IPS-NIHi7 (cell line): Measurements from ENCODE around the gene CCT6A.
"Not testable (repeated sequence)": the region's sequence is repeated elsewhere in the genome, so short reads cannot be mapped to it uniquely, and the experiment has no call there.

ENCODE experiments used
- DNase-seq: peaks from one replicate; pipeline ENCODE4 v3.0.0; 2012; ENCODE audit warnings: mixed read lengths; ENCODE audit errors: extremely low spot score

CCT6A gene

GRCh38 chr7:56051339-56052191 is at the start of gene CCT6A, which contains the start of gene PSPH:
TSS of gene CCT6A (plus strand) at chr7:56051765. CDS start at chr7:56051849, 84 bp downstream.
TSS of gene PSPH (minus strand) at chr7:56051444. CDS start at chr7:56021212, 30,232 bp downstream.
- peak; percentile 96 for DNase-seq

- no peak for DNase-seq
Observed at GRCh38 chr7:56003749-56004148, 47.8 kb upstream of the CCT6A start.

GRCh38 chr7:56007167-56007652 is 44.4 kb upstream of the CCT6A start:
- DNase-seq, result no peak

GRCh38 chr7:56007891-56008290 is 43.7 kb upstream of the CCT6A start:
- DNase-seq, result no peak

GRCh38 chr7:56009695-56010094 is 41.9 kb upstream of the CCT6A start:
- no peak for DNase-seq

- not testable (repeated sequence) for DNase-seq
Observed at GRCh38 chr7:56017015-56017414, 34.5 kb upstream of the CCT6A start.

- DNase-seq, result no peak
Observed at GRCh38 chr7:56019501-56019900, 32.1 kb upstream of the CCT6A start.

- DNase-seq, result no peak
Observed at GRCh38 chr7:56023500-56023899, 28.1 kb upstream of the CCT6A start.

GRCh38 chr7:56026538-56026937 is 25.0 kb upstream of the CCT6A start:
- no peak for DNase-seq

GRCh38 chr7:56028942-56029630 is 22.5 kb upstream of the CCT6A start:
- no peak for DNase-seq

- no peak for DNase-seq
Observed at GRCh38 chr7:56030340-56030739, 21.2 kb upstream of the CCT6A start.

GRCh38 chr7:56031556-56031955 is 20.0 kb upstream of the CCT6A start:
- not testable (repeated sequence) for DNase-seq

- not testable (repeated sequence) for DNase-seq
Observed at GRCh38 chr7:56032578-56032977, 19.0 kb upstream of the CCT6A start.

GRCh38 chr7:56033671-56034432 is 17.7 kb upstream of the CCT6A start:
- peak; percentile 94 for DNase-seq

- DNase-seq, result no peak
Observed at GRCh38 chr7:56040730-56041129, 10.8 kb upstream of the CCT6A start.

- DNase-seq, result not testable (repeated sequence)
Observed at GRCh38 chr7:56045758-56046157, 5.8 kb upstream of the CCT6A start.

GRCh38 chr7:56046721-56047445 is 4.7 kb upstream of the CCT6A start:
- DNase-seq, result no peak

- not testable (repeated sequence) for DNase-seq
Observed at GRCh38 chr7:56047446-56048116, 4.0 kb upstream of the CCT6A start.

GRCh38 chr7:56048245-56048644 is 3.3 kb upstream of the CCT6A start:
- DNase-seq, result no peak

GRCh38 chr7:56048763-56049162 is 2.8 kb upstream of the CCT6A start:
- DNase-seq, result not testable (repeated sequence)

GRCh38 chr7:56051053-56051338 is 569 bp upstream of the CCT6A start:
- DNase-seq, result no peak
